Ammon's horn (tissue), 1 donor: Measurements from ENCODE around the gene CDKN2B.

Experiments used
- DNase-seq: peaks from one replicate; pipeline ENCODE4 v3.0.0-alpha.2; 2016; ENCODE audit warnings: low spot score

CDKN2B gene

GRCh38 chr9:21993893-21994555 is 15.1 kb downstream of the CDKN2B start, which contains the start of gene CDKN2A:
Gene CDKN2A, minus strand, starts transcription at chr9:21994392.
- peak; percentile 41 for DNase-seq

GRCh38 chr9:21993007-21993406 is 16.1 kb downstream of the CDKN2B start:
- DNase-seq: no peak

GRCh38 chr9:21991072-21991959 is 17.8 kb downstream of the CDKN2B start:
- no peak for DNase-seq

- no peak for DNase-seq
Measured at GRCh38 chr9:21989440-21990189, 19.5 kb downstream of the CDKN2B start.

- no peak for DNase-seq
Measured at GRCh38 chr9:21988056-21988990, 20.8 kb downstream of the CDKN2B start.

GRCh38 chr9:21985964-21986667 is 23.0 kb downstream of the CDKN2B start:
- DNase-seq: no peak

- DNase-seq: no peak
Measured at GRCh38 chr9:21984101-21984500, 25.0 kb downstream of the CDKN2B start.

- DNase-seq: no peak
Measured at GRCh38 chr9:21983561-21983935, 25.6 kb downstream of the CDKN2B start.

GRCh38 chr9:21982861-21983560 is 26.1 kb downstream of the CDKN2B start:
- DNase-seq: no peak

- no peak for DNase-seq
Measured at GRCh38 chr9:21982391-21982790, 26.7 kb downstream of the CDKN2B start.

- no peak for DNase-seq
Measured at GRCh38 chr9:21976334-21976875, 32.7 kb downstream of the CDKN2B start.

- peak; percentile 25 for DNase-seq
Measured at GRCh38 chr9:21974722-21975409, 34.2 kb downstream of the CDKN2B start.

GRCh38 chr9:21974343-21974721 is 34.8 kb downstream of the CDKN2B start:
- DNase-seq: no peak

- DNase-seq: no peak
Measured at GRCh38 chr9:21972361-21972760, 36.7 kb downstream of the CDKN2B start.

- no peak for DNase-seq
Measured at GRCh38 chr9:21970800-21971640, 38.1 kb downstream of the CDKN2B start.

GRCh38 chr9:21969951-21970799 is 38.9 kb downstream of the CDKN2B start:
- no peak for DNase-seq
